WTC11 (cell line): ENCODE measurements around the gene AMBRA1.

Experiments
- CTCF ChIP-seq: fragments of 200-600 bp; IDR thresholded peaks from 2 replicates; pipeline ENCODE4 v1.8.0; 2022; ENCODE audit warnings: antibody characterized with exemption
- ZNF425 ChIP-seq: fragments of 250-450 bp; sonication (Bioruptor Pico); conservative IDR thresholded peaks from 2 replicates; pipeline ENCODE4 v1.9.0; 2021; ENCODE audit warnings: mild to moderate bottlenecking

- no peak for TF ChIP-seq CTCF
- TF ChIP-seq ZNF425, result no peak
Measured at GRCh38 chr11:46511342-46511741, 82.5 kb downstream of the AMBRA1 start.
